GM18502 (cell line): ENCODE measurements around the gene ZNRD2.
A peak's percentile ranks its signal among the peaks of the same experiment; 100 is the strongest.
"Not testable (repeated sequence)": the region's sequence is repeated elsewhere in the genome, so short reads cannot be mapped to it uniquely, and the experiment has no call there.

Source experiments
- ATAC-seq: cut with Tn5 transposase; IDR thresholded peaks from one replicate; pipeline ENCODE4 v1.9.1; 2021; ENCODE audit warnings: mild to moderate bottlenecking; ENCODE audit not compliant: unreplicated experiment, poor library complexity

Gene ZNRD2, protein sequence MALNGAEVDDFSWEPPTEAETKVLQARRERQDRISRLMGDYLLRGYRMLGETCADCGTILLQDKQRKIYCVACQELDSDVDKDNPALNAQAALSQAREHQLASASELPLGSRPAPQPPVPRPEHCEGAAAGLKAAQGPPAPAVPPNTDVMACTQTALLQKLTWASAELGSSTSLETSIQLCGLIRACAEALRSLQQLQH

GRCh38 chr11:65569973-65570918 is at the start of gene ZNRD2:
Gene ZNRD2, plus strand, starts transcription at chr11:65570477. Its CDS starts 15 bp downstream, at chr11:65570492.
- peak; percentile 63 for ATAC-seq

GRCh38 chr11:65521777-65522521 is 48.3 kb upstream of the ZNRD2 start:
- ATAC-seq, result not testable (repeated sequence)

DNA sequence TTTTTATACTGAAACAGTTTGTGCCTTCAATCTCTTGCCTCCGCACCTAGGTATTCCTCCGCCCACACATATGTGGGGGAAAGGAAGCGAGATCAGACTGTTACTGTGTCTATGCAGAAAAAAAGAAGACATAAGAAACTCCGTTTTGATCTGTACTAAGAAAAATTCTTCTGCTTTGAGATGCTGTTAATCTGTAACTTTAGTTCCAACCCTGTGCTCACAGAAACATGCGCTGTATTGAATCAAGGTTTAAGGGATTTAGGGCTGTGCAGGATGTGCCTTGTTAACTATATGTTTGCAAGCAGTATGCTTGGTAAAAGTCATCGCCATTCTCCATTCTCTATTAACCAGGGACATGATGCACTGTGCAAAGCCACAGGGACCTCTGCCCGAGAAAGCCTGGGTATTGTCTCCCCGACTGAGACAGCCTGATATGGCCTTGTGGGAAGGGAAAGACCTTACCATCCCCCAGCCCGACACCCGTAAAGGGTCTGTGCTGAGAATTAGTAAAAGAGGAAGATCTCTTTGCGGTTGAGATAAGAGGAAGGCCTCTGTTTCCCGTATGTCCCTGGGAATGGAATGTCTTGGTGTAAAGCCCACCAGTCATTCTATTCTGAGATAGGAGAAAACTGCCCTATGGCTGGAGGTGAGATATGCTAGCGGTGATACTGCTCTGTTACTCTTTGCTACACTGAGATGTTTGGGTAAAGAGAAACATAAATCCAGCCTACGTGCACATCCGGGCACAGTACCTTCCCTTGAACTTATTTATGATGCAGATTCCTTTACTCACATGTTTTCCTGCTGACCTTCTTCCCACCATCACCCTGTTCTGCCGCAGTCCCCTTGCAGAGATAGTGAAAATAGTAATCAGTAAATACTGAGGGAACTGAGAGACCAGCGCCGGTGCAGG is 47.3 kb upstream of the ZNRD2 start:
- not testable (repeated sequence) for ATAC-seq

- ATAC-seq, result not testable (repeated sequence)
These were observed 46.7 kb upstream of the ZNRD2 start for GRCh38 chr11:65523631-65523968.

DNA sequence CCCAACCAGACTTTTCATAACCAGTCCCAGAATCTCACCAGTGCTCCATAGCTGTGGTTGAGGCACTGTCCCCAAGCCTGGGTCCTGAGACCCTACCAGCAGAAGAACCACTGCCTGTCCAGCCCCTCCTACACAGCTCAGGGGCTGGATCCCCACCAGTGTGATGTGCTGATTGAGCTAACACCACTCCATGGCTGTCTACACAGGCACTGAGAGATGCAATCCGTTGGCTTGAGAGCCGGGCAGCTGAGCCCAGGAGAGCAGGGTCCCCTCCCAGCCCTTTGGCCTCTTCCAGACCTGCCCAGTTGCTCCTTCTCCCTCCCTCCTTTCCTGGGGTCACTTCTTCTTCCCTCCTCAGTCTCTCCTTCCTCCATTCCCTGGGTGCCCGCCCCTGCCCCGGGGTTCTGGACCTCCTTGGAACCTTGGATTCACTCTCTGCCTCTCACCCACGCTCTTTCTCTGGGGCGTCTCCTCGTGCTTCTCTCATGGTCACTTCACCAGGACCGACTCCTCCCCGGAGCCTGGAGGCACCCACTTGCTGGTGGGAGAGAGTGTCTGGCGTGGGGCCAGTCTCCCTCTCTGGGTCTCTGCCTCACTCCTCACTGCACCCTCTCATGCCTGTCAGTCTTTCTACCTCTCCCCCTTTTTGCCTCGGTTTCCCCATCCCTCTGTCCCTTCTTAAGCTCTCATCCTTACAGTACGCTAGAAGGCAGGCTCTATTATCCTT is 46.1 kb upstream of the ZNRD2 start:
- ATAC-seq, result no peak

DNA sequence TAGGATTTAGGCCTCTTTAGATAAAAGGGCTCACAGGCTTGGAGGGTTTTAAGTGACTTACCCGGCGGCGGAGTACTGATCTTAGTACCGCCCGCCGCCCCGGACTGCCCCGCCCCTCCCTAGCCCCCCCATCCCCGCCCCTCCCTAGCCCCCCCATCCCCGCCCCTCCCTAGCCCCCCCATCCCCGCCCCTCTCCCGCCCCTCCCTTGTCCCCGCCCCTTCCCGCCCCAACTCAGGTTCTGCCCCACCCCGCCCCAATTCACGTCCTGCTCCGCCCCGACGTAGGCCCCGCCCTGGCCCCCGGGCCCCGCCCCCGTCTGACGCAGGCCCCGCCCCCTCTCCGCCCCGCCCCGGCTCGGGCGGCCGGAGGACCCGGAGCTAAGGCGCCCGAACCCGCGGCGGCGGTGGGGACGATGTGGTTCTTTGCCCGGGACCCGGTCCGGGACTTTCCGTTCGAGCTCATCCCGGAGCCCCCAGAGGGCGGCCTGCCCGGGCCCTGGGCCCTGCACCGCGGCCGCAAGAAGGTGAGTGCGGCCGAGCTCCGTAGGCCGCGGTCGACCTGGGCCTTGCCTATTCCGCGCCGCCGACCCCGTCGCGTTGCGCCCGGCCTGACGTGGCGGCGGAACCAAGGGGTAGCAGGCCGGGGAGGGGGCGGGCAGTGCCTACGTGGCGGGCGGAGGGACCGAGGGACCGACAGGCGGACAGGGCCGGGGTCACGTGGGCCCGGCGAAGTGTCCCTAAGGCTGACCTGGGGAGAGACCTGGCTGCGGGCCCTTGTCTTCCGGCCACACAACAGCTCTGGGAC is 45.3 kb upstream of the ZNRD2 start, which contains the start of gene SCYL1:
TSS of gene SCYL1 (plus strand) at position 343 of the 805 bp plus-strand sequence. CDS start at position 414, 71 bp downstream.
- peak; percentile 50 for ATAC-seq

GRCh38 chr11:65525546-65526480 is 44.5 kb upstream of the ZNRD2 start:
- ATAC-seq, result no peak

GRCh38 chr11:65526744-65527143 is 43.5 kb upstream of the ZNRD2 start:
- ATAC-seq, result no peak

DNA sequence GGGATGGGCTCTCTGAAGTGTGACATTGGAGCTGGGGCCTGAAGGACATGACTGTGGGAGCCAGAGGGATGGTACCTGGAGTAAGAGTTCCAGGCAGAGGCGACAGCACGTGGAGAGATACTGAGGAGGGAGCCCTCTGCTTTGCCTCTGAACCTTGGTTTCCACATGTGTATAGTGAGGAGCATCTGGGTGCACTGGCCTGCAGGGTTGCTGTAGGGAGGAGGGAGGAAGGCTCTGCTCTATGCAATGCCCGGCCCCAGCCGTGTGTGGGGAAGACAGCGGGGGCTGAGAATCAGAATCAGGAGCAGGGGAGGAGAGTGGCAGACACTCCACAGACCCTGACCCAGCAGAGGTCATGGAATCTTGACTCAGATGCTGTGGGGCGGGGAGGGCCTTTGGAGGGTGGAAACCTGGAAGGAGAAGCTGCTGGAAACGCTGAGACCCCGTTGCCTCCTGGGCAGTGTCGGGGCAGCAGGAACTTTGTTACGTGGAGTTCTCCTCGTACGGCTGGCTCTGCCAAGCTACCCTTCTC is 41.4 kb upstream of the ZNRD2 start:
- ATAC-seq, result no peak

DNA sequence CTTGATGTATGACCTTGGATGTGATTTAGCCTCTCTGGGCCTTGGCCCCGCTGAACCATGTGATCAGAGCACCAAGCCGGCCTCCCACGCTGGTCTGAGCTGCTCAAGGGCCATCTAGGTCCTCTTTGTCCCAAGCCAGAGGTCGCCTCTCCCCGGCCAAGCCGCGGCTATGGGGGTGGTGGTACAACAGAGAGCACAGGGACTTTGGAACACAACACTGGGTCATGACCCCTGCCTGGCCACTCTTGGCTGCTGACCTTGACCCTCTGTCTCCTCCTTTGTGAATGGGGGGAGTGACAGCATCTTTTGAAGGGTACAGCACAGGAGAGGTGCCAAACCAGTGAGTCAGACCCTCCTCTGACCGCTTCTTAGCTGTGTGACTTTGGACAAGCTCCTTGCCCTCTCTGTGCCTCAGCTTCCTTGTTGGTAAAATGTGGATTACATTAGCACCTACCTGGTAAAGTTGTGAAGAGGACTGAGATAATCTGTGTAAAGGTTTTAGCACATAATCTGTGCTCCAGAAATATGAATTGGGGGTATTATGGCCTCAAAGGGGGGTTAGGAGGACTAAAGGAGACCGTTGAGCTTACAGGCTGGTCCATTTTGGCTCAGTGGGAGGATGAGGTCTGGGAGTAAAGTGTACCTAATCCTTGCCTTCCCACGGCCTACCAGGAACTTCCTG is 40.7 kb upstream of the ZNRD2 start:
- no peak for ATAC-seq

DNA sequence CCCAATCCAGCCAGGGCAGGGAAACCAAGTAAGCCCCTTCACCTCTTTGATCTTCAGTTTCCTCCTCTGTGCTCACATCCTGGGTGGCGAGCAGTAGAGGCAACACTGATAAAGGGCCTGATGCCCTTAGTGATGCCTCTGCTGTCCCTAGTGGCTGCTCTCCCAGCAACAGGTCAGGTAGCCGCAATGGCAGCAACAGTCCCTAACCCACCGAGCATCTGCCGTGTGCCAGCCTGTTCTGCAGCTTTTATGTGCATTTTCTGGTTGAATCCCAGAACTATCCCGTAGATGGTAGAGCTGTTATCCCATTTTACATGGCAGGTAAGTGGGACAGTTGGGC is 40.1 kb upstream of the ZNRD2 start:
- ATAC-seq, result no peak

DNA sequence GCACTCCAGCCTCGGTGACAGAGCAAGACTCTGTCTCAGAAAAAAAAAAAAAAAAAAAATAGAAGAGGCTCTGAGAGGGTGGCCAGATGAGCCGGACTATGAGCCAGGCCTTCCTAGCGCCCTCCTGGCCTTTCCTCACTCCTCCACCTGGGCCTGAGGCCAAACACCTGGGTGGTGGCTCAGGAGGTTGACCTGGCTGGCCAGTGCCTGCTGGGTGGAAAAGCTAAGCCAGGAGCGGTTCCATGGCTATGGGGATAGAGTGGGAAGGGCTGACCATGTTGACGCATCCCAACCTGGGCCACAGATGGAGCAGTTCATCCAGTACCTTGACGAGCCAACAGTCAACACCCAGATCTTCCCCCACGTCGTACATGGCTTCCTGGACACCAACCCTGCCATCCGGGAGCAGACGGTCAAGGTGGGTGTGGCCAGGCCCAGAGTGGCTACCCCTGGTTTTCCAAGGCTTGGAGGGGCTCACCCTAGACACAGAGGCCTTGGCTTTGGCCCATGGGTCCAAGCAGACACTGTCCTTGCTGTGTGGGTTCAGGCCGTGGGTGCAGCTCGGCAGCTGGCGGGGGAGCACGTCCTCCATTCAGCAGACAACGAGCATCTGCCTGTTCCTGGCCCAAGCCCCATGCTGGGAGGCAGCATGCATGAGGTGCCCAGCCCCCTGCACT is 37.8 kb upstream of the ZNRD2 start:
- no peak for ATAC-seq

DNA sequence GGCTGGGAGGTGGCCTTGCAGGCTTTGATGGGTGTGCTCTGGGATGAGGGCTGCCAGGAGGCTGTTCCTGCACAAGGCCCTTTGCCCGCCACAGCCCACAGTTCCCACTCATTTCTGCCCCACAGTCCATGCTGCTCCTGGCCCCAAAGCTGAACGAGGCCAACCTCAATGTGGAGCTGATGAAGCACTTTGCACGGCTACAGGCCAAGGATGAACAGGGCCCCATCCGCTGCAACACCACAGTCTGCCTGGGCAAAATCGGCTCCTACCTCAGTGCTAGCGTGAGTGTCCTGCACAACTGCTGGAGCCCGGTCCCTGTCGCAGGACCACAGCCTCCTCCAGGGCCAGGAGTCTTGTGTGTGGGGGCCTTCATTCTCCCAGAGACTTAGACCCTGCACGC is 35.2 kb upstream of the ZNRD2 start:
- ATAC-seq, result no peak

- ATAC-seq, result no peak
These were observed 33.6 kb upstream of the ZNRD2 start for GRCh38 chr11:65536412-65537295.

DNA sequence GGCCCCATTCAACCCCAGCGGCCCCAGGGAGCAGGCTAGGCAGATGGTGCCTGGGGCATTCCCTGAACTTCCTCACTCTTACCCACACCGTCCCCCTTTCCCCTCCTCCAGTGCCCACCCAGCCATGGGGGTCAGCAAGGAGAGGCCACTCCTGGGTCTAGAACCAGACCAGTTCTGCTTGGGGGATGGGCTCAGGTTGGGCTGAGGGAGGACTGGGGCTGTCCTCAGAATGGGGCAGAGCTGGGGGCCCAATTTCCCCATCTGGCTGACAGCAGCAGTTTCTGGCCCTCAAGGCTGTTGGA is 33.0 kb upstream of the ZNRD2 start:
- ATAC-seq, result no peak
